Measurements from ENCODE around the gene GDPD5.

The GDPD5 gene

DNA sequence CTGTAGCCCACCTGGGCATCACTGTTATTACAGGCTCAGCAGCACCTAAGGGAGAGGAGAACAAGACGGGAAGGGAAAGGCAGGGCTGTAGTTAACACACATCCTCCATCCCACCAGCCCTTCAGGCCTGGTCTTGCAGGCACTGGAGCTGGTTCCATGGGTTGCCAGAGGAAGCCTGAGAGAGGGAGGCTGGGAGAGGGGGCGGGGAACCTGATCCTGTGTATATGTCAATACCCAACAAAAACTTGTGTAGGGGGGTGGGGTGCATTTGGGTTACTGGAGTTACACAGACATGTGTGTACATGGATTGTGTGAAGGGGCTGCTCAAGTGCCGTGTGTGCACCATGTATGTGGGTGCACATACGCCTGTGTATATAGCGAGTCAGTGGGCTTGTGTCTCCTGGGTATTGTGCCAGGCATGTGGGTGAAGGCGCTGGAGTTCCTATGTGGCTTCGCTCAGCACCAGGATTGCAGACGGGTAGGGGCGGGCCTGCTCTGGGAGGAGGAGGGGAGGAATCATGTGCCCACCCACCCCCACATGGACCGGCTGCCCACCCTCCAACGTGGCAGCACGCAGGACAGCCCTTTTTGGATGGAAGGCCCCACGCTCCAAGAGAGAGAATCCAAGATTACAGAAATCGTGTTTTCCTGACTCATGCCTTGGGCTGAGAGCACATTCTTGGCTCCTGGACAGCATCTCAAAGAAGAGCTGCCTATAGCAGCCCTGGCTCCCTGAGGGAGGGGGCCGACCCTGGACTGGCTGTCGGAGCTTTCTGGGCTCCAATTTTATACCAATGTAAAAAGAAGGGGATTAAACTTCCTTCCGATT, 32.1 kb upstream of the GDPD5 start:
- DNase-seq (ENCODE audit: low spot score): peak; percentile 82

DNA sequence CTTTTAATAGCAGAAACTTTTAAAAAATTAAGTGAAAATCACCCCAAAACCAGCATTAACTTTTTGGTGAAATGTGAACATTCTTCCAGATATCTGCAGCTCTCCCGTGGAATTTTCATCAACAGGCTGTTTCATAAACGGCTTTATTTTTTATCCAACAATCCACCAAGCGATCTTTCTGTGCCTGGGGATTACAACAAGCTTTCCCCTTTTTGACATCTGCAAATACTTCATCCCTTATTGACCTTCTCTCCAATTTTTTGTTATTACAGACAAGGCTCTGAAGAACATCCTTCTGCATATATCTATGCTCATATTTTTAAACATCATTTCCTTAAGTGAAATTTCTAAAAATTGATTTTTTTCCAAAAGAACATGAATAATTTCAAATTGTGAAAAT, 30.5 kb upstream of the GDPD5 start:
- no peak for DNase-seq (ENCODE audit: low spot score)

DNA sequence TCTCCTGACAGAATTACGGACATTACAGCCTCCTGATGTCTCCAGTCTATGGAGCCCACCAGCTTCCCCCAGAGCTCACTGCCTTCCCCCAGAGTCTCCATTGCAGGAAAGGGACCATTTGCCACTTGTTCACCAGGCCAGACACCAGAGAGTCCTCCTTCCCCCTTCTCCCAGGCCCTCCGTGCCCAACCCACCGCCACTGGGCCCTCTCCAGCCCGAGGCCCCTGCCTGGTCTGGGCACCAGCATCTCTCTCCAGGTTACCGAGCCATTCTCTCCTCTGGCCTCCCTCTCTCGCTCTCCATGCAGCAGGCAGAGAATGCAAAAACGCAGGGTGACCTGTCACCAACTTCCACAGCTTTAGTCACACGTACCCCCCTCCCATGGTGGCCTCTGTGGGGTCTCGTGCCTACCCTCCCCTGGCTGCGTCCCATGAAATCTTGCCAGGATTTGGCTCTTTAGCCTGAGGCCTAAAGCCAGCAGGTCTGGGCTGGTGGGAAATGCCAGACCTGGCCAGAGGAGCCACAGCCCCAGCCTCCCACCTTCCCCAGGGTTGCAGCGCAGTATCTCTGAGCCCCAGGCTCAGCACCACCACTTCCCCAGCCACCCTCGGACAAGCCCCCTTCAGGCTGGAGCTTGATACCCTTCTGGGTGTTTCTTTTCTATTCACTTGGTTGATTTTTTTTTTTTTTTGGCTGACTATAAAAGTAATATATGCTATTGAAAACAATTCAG, 29.5 kb upstream of the GDPD5 start:
- DNase-seq (ENCODE audit: low spot score): no peak

DNA sequence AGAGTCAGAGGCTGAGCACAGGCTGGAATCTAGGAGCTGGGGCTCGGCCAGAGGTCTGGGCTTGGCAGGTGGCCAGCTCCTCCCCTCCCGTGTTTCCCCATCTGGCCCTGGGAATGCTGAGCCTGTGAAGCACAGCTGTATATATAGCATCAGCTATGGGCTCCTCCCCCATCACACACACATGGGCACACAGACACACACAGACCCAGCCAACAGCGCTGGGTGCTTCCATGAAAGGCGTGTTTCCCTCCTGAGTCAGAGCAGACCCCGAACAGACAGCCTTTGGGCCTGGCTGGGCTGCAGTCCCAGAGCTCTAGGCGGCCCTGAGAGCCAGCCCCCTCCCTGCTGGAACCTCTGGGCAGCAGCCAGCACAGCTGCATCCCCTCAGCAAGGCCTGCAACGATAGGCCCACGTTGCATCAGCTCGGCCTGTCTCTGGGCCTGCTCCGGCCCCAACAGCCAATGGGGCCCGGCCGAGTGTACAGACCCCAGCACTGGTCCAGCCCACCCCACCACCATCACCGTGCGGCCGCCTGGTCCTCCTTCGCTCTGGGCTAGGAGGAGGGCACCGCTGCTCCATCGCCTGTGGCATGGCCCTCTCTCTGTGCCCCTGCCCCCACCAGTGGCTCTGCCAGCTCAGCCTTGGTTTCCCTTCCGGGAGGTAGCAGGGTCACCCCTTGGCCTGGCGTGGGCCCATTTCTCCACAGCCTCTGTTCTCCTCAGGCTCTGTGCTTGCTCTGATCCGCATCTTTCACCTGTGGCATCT, 28.7 kb upstream of the GDPD5 start:
- DNase-seq (ENCODE audit: low spot score): peak; percentile 94

DNA sequence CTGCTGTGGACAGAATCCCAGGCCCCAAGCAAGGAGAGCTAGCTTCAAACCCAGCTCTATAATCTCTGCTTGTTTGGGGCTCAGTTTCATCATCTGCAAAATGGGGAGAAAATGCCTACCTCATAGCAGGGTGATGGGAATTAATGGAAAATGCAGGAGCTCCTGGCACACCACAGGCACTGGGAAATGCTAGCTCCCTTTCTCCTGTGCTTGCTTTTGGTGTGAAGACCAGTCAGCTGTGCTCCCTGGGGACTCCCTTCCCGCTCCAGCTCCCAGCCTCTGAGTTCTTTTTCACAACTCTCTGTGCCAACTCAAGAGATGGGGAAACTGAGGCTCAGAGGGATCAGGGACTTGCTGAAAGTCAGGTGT, 28.1 kb upstream of the GDPD5 start:
- DNase-seq (ENCODE audit: low spot score): no peak

DNA sequence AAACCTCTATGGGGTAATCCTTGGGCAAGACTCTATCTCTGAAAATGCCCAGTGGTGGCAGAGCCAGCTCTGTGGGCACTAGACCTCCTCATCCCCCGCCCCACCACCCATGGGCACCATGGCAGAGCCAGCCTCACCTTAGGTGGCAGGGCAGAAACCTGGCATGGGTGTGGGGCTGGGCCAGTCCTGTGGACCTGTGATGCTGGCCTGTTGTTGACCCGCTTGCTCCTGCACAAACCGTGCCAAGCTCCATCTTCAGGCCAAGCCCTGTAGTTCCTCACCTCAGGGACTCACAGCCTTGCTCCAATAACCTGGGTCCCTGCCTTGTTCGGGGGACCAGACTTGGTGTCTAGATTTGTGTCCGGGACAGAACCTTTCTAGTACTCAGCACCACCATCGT, 27.4 kb upstream of the GDPD5 start:
- no peak for DNase-seq (ENCODE audit: low spot score)

DNA sequence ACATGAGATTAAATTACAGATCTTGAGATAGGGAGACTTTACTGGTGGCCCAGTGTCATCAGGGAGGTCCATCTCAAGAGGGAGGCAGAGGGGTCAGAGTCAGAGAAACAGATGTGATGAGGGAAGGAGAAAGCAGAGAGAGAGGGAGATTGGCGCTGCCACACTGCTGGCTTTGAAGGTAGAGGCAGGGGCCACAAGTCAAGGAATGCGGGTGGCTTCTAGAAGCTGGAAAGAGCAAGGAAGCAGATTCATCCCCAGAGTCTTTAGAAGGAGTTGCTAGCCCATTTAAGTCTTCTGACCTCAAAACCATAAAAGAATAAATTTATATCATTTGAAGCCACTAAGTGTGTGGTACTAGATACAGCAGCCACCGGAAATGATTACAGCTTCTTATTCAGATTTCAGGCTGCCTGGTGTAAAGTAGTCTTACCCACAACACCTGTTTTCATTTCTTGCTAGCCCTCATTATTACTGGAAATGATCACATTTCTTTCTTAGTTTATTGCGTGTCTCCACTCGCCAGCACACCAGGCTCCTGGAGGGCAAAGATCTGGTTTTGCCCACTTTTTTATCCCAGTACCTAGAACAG, 23.7 kb upstream of the GDPD5 start:
- no peak for DNase-seq (ENCODE audit: low spot score)

DNA sequence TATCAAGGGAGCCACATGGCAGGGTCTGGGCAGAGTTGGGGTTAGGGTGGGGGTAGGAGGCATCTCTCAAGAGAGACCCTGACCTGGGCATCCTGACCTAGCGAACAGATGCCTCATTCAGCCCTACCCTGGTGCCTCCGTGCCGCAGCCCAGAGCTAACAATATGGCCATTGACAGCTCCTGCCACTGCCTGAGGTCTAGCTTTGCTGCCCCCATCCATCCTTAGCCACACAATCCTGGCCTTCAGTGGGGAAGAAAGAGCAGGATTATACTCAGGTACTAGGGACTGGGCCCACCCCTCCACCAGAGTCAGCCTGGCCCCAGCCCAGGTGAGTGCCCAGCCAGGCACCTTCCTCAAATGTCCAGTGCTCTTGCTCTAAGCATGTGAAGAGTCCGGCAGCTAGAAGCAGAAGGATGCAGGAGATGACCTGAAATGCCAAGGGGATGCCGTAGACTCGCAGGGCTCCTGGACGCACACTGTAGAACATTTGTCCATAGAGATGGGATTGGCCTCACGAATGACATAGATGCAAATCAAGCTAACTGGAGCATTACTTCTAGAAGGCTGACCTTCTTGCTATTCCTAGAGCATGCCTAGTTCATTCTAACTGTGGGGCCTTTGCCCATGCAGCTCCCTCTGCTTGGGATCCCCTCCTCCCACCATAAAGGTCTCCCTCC, 23.0 kb upstream of the GDPD5 start:
- no peak for DNase-seq (ENCODE audit: low spot score)

DNA sequence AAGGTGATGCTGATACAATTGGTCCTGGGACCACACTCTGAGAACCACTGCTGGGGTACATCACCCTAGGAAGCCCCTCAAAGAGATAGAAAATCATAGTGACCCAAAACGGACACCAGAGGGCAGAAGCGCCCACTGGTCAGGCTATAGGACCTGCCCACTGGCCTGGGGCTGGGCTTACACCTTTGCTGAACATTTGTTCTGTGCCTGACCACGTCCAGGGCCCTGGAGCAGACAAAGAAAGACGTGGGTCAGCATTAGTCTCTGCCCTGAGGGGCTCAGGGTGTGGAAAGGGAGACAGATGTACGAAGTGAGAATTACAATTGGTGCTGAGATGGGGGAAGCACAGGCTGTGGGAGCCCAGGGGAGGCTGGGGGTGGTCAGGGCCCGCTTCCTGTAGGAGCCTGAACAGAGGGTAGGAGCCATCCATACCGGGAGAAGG, 21.9 kb upstream of the GDPD5 start:
- DNase-seq (ENCODE audit: low spot score): peak; percentile 87

DNA sequence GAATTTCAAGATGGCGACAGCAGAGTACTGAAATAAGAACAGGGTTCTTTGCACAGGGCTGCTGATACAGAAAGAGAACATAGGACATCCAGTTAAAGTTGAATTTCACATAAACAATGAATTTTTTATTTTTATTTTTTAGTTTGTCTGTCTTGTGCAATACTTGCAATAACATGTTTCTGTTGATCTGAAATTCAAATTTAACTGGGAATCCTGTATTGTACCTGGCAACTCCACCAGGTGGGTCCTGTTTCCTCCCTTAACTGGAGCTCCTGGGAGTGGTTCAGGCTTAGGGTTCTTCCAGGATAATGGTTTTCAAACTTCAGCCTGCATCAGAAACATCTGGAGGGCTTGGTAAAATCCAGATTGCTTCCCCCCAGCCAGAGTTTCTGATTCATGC, 21.4 kb upstream of the GDPD5 start:
- no peak for DNase-seq (ENCODE audit: low spot score)

DNA sequence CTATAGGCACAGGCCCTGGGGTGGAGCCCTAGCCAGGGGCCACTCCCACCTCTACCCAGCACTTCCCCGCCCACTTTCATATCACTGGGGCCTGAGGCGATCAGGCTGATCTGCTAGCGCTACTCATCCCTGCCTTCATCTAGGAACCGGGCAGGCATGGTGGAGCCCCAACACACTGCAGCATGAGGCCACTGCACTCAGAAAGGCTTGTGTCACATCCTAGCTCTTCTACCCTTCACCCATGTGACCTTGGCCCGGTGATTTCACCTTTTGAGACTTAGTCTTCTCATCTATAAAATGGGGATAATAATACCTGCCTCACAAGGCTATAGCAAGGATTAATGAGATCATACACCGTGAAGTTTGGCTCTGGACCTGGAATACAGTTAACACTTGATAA, 18.1 kb upstream of the GDPD5 start:
- no peak for DNase-seq (ENCODE audit: low spot score)

DNA sequence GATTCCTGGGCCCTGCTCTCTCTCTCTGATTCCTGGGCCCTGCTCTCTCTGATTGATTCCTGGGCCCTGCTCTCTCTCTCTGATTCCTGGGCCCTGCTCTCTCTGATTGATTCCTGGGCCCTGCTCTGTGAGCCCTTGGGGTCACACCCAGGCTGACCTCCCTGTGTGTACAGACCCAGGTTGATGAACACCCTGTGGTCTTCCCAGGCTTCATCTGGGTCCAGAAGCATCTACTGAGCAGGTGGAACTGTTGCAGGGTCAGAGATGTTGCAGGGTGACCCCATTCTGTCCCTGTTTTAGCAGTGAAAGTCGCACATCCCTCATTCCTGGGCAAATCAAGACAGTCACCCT, 16.3 kb upstream of the GDPD5 start:
- no peak for DNase-seq (ENCODE audit: low spot score)

DNA sequence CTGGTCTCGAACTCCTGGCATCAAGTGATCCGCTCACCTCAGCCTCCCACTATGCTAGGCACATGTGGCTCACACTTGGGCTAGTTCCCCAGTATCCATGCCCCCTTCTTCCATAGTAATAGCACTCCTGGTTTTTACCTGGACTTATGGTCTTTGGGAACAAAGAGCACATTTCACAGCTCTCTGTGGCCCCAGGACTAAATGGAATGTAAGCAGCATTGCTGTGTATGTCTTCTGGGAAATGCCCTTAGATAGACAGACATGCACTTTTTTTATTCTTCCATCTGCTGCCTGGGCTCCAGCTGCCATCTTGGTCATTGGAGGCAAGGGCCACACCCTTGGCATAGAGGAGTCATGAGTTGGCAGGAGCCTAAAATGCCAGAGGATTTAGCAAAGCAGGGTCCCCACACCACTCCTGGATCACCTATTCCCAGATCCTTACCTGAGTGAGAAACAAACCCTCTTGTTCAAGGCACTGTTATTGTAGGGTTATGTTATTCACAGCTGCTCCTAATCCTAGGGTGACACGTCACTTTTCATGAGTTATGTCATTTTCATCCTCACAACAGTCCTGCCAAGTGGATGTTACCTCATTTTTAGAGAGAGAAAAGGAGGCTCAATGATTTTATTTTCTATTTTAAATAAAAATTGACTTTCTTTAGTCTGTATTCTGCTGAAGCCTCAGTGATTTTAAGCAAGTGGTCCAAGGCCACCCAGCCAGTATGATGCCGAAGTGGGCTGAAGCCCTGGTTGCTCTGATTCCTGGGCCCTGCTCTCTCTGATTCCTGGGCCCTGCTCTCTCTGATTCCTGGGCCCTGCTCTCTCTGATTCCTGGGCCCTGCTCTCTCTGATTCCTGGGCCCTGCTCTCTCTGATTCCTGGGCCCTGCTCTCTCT, 15.7 kb upstream of the GDPD5 start:
- no peak for DNase-seq (ENCODE audit: low spot score)

DNA sequence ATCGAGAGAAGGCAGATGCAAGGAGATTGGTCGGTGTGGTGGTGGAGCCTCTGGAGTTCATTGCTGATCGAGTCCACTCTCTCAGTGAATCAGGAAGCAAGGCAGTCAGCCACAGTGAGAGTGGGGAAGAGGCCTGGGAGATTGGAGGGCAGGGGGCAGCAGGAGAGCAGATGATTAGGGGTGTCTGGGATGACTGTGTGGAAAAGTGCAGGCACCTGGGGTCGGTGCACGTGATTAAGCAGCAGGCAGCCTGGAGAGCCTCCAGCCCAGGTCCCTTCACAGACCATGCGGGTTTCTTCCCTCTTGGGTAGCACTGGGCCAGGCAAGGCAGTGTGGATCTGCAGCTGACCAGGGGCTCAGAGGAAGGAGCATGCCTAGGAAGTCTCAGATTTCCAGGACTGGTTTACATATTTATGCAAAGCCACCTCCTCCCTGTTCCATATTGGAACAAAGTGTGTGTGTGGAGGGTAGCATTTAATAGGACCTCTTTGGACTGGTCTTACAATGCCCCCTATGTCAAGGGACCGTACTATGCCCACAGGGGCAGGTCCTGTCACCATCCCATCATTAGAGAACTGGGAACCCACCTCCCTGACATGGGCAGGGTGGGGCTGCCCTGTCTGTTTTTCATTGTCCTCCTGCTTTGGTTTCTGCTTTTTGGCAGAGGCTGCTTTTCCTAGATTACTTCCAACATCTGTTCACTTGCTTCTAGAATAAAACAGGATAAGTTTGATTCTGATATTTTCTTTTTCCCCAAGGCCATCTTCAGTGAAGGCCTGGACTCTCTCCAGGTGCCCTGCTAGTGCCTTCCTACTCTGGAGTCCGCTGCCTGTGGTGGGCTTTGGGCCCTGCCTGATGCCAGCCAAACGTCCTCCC, 14.0 kb upstream of the GDPD5 start:
- DNase-seq (ENCODE audit: low spot score): no peak

DNA sequence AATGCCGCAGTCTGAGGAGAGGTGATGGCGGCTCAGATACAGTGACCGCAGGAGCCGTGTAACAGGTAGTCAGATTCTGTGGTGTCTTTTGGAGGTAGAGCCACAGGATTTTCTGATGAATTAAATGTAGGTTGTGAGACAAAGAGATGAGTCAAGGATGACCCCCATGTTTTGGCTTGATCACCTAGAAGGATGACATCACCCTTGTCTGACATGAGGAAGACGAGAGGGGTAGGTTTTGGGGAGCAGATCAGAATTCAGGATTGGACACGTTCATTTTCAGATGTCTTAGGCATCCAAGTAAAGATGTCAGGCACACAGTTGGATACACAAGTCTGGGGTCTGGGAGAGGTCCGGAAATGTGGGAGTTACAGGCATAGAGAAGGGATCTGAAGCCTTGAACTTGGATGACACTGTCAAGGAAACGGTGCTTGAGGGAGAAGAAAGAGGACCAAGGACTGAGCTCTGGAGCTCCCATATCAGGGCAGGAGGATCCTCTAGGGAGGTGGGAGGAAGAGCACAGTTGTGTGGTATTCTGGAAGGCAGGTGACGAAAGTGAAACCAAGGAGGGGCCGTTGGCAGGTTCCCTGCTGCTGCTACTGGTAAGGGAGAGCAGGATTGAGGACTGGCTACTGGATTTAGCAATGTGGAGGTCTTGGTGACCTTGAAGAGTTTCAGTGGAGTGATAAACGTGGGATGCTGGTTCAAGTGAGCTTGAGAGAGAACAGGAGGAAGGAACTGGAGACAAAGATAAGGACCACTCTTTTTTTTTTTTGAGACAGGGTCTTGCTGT, 12.6 kb upstream of the GDPD5 start:
- no peak for DNase-seq (ENCODE audit: low spot score)

DNA sequence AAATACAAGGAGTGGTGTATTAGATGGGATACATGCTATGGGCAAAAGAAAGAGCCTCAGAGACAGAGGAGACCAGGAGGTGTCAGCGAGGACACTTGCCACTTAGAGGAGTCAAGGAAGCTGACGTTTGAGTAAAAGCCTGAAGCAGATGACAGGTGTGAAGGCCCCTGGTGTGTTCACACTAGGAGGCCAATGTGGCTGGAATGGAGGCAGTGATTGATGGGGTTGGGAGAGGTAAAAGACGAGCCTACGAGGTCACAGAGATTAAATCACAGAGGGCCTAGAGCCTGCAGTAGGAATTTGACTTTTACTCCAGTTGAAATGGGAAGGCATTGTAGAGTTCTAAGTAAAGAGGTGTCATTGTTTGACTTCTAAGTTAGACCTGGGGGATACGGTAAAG, 12.0 kb upstream of the GDPD5 start:
- no peak for DNase-seq (ENCODE audit: low spot score)

DNA sequence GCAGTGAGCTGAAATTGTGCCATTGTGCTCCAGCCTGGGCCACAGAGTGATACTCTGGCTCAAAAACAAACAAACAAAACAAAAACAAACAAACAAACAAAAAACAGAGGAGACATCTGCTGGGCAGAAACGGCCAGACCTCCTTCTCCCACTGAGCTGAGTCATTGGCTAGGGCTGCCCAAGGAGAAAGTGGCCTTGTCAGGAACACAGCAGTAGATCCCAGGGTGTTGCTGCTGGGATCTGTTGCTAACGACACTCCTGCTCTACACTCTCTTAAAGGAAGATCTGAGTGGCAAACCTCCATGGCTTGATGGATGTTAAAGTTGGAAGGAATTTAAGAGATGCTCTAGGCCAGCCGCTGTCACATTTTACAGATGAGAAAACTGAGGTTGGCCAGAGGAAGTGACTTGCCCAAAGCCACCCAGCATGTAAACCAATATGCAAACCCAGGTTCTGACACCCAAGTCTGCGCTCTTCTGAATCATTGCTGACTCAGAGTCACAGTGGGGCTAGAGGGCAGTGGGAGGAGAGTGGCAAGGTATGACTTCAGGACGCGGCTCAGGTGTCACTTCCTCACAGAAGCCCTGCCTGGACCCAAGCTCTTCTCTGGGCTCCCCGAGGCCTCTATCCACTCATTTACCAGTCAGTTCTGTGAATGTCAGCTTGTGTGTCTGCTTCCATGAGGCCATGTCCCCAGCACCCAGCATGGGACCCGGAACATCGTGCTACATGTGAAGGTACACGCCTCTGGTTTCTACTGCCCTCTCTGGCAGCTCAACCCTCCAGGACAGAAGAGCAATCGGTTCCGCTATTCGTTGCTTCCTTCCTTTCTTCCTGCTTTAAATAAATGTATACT, 11.3 kb upstream of the GDPD5 start:
- DNase-seq (ENCODE audit: low spot score): no peak

DNA sequence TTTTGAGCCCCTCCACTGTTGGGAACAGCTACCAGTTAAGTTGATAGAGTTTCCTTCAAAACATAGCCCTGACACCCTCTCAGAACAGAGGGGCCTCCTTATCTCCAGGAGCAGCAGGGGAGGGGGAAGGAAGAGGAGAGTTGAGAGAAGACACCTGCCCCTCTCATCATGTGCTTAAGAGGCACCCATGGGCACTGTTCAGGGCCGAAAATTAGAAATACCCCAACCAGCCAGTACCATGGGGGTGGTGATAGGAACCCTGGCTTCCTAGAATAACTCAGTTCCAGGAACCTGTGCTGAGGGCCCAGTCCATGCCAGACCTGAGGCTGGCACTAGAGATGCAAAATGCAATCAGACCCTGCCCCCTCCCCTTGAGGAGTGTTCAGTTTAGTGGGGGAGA, 9.3 kb upstream of the GDPD5 start:
- no peak for DNase-seq (ENCODE audit: low spot score)

All from AG08396 (cell line).